GM23338 (cell line): Measurements from ENCODE around the gene ITGB6. TPM values are rescaled to one million over a fixed set of nuclear protein-coding genes. Genes with fewer than 3 reads are reported as not detected.

Experiments used
- ATAC-seq: fragments of 200-7000 bp; cut with Tn5 transposase; 3 replicates; pipeline ENCODE4 v1.9.1; 2020
- DNase-seq: peaks from one replicate; pipeline ENCODE4 v3.0.0-alpha.2; 2015; ENCODE audit warnings: low spot score
- H2AFZ ChIP-seq: fragments of 200-600 bp; sonication (generic); 2 replicates; pipeline ENCODE4 v1.8.0; 2016; ENCODE audit warnings: antibody characterized with exemption, mild to moderate bottlenecking, moderate library complexity
- H3F3A ChIP-seq: fragments of 200-600 bp; sonication (generic); replicated peaks from 2 replicates; pipeline ENCODE4 v1.8.0; 2017; ENCODE audit warnings: antibody characterized with exemption, mixed run types, low read depth
- H3K27ac ChIP-seq: fragments of 200-600 bp; sonication (generic); 2 replicates; pipeline ENCODE4 v1.6.1; 2016; ENCODE audit warnings: low read depth
- H3K27me3 ChIP-seq: fragments of 200-600 bp; sonication (generic); 2 replicates; pipeline ENCODE4 v1.8.0; 2016; ENCODE audit warnings: mild to moderate bottlenecking, mixed run types, moderate library complexity; ENCODE audit not compliant: insufficient read depth
- H3K36me3 ChIP-seq: fragments of 200-600 bp; sonication (generic); 2 replicates; pipeline ENCODE4 v1.8.0; 2016; ENCODE audit warnings: mild to moderate bottlenecking; ENCODE audit not compliant: insufficient read depth
- H3K4me1 ChIP-seq: fragments of 200-600 bp; sonication (generic); 2 replicates; pipeline ENCODE4 v1.8.0; 2016; ENCODE audit warnings: mild to moderate bottlenecking, moderate library complexity; ENCODE audit not compliant: insufficient read depth
- H3K4me2 ChIP-seq: fragments of 200-600 bp; sonication (generic); 2 replicates; pipeline ENCODE4 v1.7.1; 2017; ENCODE audit warnings: mixed run types
- H3K4me3 ChIP-seq: fragments of 200-600 bp; sonication (generic); 2 replicates; pipeline ENCODE4 v1.6.1; 2016; ENCODE audit warnings: mixed run types
- H3K79me2 ChIP-seq: fragments of 200-600 bp; sonication (generic); replicated peaks from 2 replicates; pipeline ENCODE4 v1.8.0; 2017; ENCODE audit warnings: mild to moderate bottlenecking; ENCODE audit not compliant: insufficient read depth
- H3K9me2 ChIP-seq: fragments of 200-600 bp; sonication (generic); 2 replicates; pipeline ENCODE4 v1.8.0; 2017; ENCODE audit not compliant: insufficient read depth
- H4K20me1 ChIP-seq: fragments of 200-600 bp; sonication (generic); replicated peaks from 2 replicates; pipeline ENCODE4 v1.8.0; 2017; ENCODE audit warnings: mild to moderate bottlenecking; ENCODE audit not compliant: insufficient read depth
- H3K27ac Mint-ChIP-seq: 2 replicates; pipeline ENCODE4 v1.8.0; 2020; ENCODE audit warnings: inconsistent platforms, mild to moderate bottlenecking, moderate library complexity, mixed read lengths
- H3K27me3 Mint-ChIP-seq: 3 replicates; pipeline ENCODE4 v1.8.0; 2022; ENCODE audit warnings: low read depth, mild to moderate bottlenecking, moderate library complexity, mixed read lengths, inconsistent platforms; ENCODE audit not compliant: insufficient read depth, poor library complexity
- H3K36me3 Mint-ChIP-seq: 3 replicates; pipeline ENCODE4 v1.8.0; 2021; ENCODE audit warnings: low read depth, mild to moderate bottlenecking, inconsistent platforms, moderate library complexity, mixed read lengths
- H3K4me1 Mint-ChIP-seq: 3 replicates; pipeline ENCODE4 v1.8.0; 2020; ENCODE audit warnings: mild to moderate bottlenecking, inconsistent platforms, mixed read lengths
- H3K4me3 Mint-ChIP-seq: 3 replicates; pipeline ENCODE4 v1.8.0; 2021; ENCODE audit warnings: moderate library complexity, mild to moderate bottlenecking, inconsistent platforms, mixed read lengths
- H3K9me3 Mint-ChIP-seq: 3 replicates; pipeline ENCODE4 v1.8.0; 2020; ENCODE audit warnings: moderate library complexity, mild to moderate bottlenecking, inconsistent platforms, mixed read lengths
- CREB1 ChIP-seq: fragments of 250-450 bp; sonication (Bioruptor Pico); IDR thresholded peaks from 2 replicates; pipeline ENCODE4 v1.5.0; 2020; ENCODE audit warnings: low read depth, mild to moderate bottlenecking, moderate library complexity
- CTCF ChIP-seq, 2 experiments: fragments of 200-600 bp in 1 of 2; sonication (generic) in 1 of 2; conservative IDR thresholded peaks; 2 replicates each; pipeline versions ENCODE4 v1.5.1 to v1.6.1; 2016 to 2017; ENCODE audit warnings: antibody characterized with exemption in 2 of 2, low read depth in 2 of 2, mild to moderate bottlenecking in 2 of 2, moderate library complexity in 1 of 2
- EZH2 ChIP-seq: fragments of 200-600 bp; sonication (generic); IDR thresholded peaks from one replicate; pipeline ENCODE4 v1.8.0; 2017; ENCODE audit warnings: antibody characterized with exemption, mild to moderate bottlenecking, low read depth; ENCODE audit not compliant: unreplicated experiment
- JUNB ChIP-seq: IDR thresholded peaks from one replicate; pipeline ENCODE4 v1.6.1; 2016; ENCODE audit warnings: antibody characterized with exemption; ENCODE audit not compliant: unreplicated experiment
- NANOG ChIP-seq: IDR thresholded peaks from 2 replicates; pipeline ENCODE4 v1.6.1; 2016; ENCODE audit warnings: antibody characterized with exemption, borderline replicate concordance
- REST ChIP-seq: IDR thresholded peaks from one replicate; pipeline ENCODE4 v1.6.1; 2018; ENCODE audit warnings: antibody characterized with exemption; ENCODE audit not compliant: unreplicated experiment
- STAT1 ChIP-seq: IDR thresholded peaks from one replicate; pipeline ENCODE4 v1.6.1; 2016; ENCODE audit warnings: antibody characterized with exemption; ENCODE audit not compliant: unreplicated experiment
- ZNF114 ChIP-seq: fragments of 250-450 bp; sonication (Bioruptor Pico); IDR thresholded peaks from 2 replicates; pipeline ENCODE4 v1.5.0; 2020; ENCODE audit warnings: mild to moderate bottlenecking, moderate library complexity
- ZNF331 ChIP-seq: fragments of 250-450 bp; sonication (Bioruptor Pico); IDR thresholded peaks from 2 replicates; pipeline ENCODE4 v1.5.0; 2020; ENCODE audit warnings: low read depth, mild to moderate bottlenecking, moderate library complexity
- polyA plus RNA-seq: library from polyadenylated mRNA; unstranded; fragments of >200 nt; fragmentation: Nextera tagmentation; extraction: Ambion mirVana; gene quantifications from 2 replicates; pipeline ENCODE4 v1.2.1, GENCODE V29; 2016
- total RNA-seq: library from RNA; depleted of rRNA; stranded (reverse); fragments of >200 nt; shearing (Covaris generic); gene quantifications from 2 replicates; pipeline ENCODE4 v1.2.3, GENCODE V29; 2014
- TF ChIP-seq, protein P1 (sequence below): IDR thresholded peaks from 2 replicates; pipeline ENCODE4 v1.6.1; 2016; ENCODE audit warnings: antibody characterized with exemption

Gene ITGB6
- total and polyA plus RNA-seq, 2 experiments from 2014 or later: not detected

DNA sequence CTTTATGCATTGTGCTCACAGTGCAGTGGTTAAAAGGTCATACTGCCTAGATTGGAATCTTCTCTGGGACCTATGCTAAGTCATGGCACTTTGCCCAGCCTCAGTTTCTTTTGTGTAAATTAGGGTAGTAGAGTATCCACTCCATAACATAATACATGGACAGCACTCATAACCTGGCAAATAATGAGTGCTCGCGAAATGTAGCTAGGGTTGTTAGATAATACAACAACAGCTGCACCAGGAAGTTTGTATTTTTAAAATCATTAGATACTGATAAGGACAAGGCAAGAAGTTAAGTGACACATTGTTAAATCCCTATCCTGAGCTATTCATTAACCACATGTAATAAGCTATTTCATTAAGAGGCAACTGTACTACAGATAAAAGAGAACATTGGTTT lies 123.8 kb downstream of the ITGB6 start:
- H3K4me1 Mint-ChIP-seq: no peaks in the 10 kb centered on the region
- no peak for TF ChIP-seq CTCF (conservative IDR thresholded peaks at IDR 0.05; ENCODE audit: low read depth in 2 of 2)
- H3K36me3 ChIP-seq: no peaks in the 10 kb centered on the region
- H3F3A ChIP-seq: no peaks in the 10 kb centered on the region
- peaks cover 5% of the 10 kb centered on the region; the same call in 1 of the 2 replicates for H3K9me2 ChIP-seq
- no peak overlapping the region for H3K4me2 ChIP-seq
- no peaks in the 10 kb centered on the region for H3K36me3 Mint-ChIP-seq
- H2AFZ ChIP-seq: no peak overlapping the region
- no peaks in the 10 kb centered on the region for H3K79me2 ChIP-seq
- H3K27me3 Mint-ChIP-seq: no peaks in the 10 kb centered on the region
- H3K9me3 Mint-ChIP-seq: peaks cover 30% of the 10 kb centered on the region
- no peak for DNase-seq
- H3K27ac ChIP-seq: no peak overlapping the region
- H3K4me3 Mint-ChIP-seq: no peak overlapping the region
- H3K4me3 ChIP-seq: no peak overlapping the region
- H3K4me1 ChIP-seq: no peaks in the 10 kb centered on the region
- no peak for ATAC-seq
- no peaks in the 10 kb centered on the region for H4K20me1 ChIP-seq
- no peak overlapping the region for H3K27ac Mint-ChIP-seq
- H3K27me3 ChIP-seq: no peaks in the 10 kb centered on the region

- Histone ChIP-seq H3K9me2 (peaks cover 5% of the 10 kb centered on the region; the same call in 1 of the 2 replicates), H3K27ac (no peak overlapping the region), H3K4me3 (no peak overlapping the region), H2AFZ (no peak overlapping the region), H3F3A (no peaks in the 10 kb centered on the region), H3K79me2 (no peaks in the 10 kb centered on the region), H3K27me3 (no peaks in the 10 kb centered on the region), H3K36me3 (no peaks in the 10 kb centered on the region; the same call in 1 of the 2 replicates), H3K4me2 (no peak overlapping the region), H4K20me1 (no peaks in the 10 kb centered on the region), H3K4me1 (no peaks in the 10 kb centered on the region)
- Mint-ChIP-seq H3K27me3 (no peaks in the 10 kb centered on the region), H3K4me1 (no peaks in the 10 kb centered on the region), H3K36me3 (peaks cover 5% of the 10 kb centered on the region; the same call in 1 of the 3 replicates), H3K9me3 (peaks cover 27% of the 10 kb centered on the region), H3K27ac (no peak overlapping the region), H3K4me3 (no peak overlapping the region)
- ATAC-seq (no peak), DNase-seq (no peak)
- no peak for TF ChIP-seq STAT1
- TF ChIP-seq NANOG: no peak
- no peak for TF ChIP-seq JUNB
- TF ChIP-seq, protein P1, sequence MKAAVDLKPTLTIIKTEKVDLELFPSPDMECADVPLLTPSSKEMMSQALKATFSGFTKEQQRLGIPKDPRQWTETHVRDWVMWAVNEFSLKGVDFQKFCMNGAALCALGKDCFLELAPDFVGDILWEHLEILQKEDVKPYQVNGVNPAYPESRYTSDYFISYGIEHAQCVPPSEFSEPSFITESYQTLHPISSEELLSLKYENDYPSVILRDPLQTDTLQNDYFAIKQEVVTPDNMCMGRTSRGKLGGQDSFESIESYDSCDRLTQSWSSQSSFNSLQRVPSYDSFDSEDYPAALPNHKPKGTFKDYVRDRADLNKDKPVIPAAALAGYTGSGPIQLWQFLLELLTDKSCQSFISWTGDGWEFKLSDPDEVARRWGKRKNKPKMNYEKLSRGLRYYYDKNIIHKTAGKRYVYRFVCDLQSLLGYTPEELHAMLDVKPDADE: no peak
- no peak for TF ChIP-seq EZH2
- TF ChIP-seq CTCF (conservative IDR thresholded peaks at IDR 0.05; ENCODE audit: low read depth in 2 of 2): no peak
- no peak for TF ChIP-seq ZNF331 (CRISPR knock-in tag)
- no peak for TF ChIP-seq CREB1 (CRISPR knock-in tag)
- no peak for TF ChIP-seq REST
- no peak for TF ChIP-seq ZNF114 (CRISPR knock-in tag)
Measured at GRCh38 chr2:160075171-160075570, 124.9 kb downstream of the ITGB6 start.
